ENCODE results near the gene KCTD20.
"Not testable (repeated sequence)": the region's sequence is repeated elsewhere in the genome, so short reads cannot be mapped to it uniquely, and the experiment has no call there.

KCTD20 gene

DNA sequence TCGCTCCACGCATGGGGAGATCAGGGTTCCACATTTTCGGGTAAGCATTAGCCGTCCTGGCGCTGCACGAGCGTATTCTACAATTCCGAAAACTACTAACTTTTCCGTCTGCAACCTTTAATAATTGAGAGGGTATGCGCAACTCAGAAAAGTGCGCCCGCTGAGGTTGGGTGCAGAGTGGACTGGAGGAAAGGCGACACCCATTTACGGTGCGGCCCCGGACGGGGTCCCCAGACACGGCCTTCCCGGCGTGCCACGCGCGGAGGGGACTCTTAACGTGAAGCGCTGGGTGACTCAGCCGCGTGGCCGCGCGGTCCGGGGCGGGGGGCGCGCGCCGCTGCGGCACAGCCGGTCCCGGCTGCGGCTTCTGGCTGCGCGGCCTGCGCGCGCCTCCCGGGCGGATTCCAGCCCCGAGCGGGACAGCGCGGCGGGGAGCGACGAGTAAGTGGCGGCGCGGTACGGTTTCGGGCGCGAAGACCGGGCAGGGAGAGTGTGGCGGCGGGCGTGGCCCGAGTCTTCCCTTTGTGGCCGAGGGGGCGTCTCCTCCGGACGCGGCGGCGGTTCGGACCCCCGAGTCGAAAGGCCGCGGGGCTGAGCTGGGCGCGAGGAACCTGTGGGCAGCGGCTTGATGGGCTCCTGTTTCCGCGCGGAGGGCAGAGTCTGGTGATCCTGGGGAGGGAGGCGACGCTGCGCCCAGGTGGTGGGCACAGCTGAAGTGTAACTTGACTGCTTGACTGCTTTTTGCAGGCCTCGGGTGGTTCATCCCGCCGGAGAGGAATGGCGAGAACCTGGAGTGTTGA is at the start of gene KCTD20, which contains the start of gene PXT1:
Gene KCTD20, plus strand, starts transcription at position 330 of the 800 bp plus-strand sequence. CDS start 27,098 bp downstream, outside the sequence.
Gene PXT1, minus strand, starts transcription at position 184 of the 800 bp plus-strand sequence. CDS start 16,772 bp downstream, outside the sequence.
- FAIRE-seq (no peak), DNase-seq (ENCODE audit: low spot score) (peak; percentile 93)

DNA sequence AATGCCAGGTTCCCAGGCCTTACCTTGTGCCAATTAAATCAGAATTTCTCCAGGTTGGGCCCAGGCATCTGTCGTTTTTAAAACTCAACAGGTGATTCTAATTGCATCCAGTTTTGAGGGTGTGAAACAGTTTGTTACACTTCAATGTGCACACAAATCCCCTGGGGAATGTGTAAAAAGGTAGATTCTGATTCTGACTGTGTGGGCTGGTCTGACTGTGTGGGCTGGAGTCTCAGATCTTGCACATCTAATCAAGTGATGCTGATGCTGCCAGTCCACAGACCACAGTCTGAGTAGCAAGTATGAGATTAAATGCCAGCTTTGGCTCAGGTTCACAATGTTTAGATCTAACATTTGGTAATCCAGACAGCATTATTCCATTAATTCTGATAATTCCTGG is 42.8 kb upstream of the KCTD20 start:
- FAIRE-seq, result no peak
- DNase-seq (ENCODE audit: low spot score), result no peak

DNA sequence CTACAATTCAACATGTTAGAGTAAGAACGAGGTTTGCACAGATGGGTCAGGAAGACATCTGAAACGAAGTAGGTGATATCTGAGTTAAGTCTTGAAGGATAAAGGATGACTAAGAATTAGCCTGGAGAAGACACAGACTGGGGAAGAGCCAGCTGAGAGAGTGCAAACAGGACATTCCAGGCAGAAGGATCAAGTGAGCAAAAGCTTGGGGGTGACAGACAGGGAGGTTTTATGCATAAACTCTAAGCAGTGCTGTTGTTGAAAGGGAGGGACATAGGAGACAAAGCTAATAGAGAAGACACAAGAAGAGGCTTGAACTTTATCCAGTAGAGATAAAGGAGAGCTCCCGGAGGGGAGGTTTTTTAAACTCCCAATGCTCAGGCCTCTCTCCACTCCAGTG is 40.3 kb upstream of the KCTD20 start:
- FAIRE-seq, result no peak
- no peak for DNase-seq (ENCODE audit: low spot score)

DNA sequence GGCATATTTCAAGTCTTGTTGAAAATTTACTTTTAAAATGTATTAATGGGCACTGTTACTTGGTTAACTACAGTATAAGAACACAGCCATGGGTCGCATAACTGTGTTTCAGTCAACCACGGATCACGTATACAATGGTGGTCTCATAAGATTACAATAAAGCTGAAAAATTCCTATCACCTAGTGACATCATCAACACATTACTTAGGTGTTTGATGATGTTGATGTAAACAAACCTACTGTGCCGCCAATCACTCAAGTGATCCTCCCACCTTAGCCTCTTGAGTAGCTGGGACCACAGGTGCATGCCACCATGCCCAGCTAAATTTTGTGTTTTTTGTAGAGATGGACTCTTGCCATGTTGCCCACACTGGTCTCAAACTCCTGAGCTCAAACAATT is 38.6 kb upstream of the KCTD20 start:
- no peak for DNase-seq (ENCODE audit: low spot score)
- no peak for FAIRE-seq

DNA sequence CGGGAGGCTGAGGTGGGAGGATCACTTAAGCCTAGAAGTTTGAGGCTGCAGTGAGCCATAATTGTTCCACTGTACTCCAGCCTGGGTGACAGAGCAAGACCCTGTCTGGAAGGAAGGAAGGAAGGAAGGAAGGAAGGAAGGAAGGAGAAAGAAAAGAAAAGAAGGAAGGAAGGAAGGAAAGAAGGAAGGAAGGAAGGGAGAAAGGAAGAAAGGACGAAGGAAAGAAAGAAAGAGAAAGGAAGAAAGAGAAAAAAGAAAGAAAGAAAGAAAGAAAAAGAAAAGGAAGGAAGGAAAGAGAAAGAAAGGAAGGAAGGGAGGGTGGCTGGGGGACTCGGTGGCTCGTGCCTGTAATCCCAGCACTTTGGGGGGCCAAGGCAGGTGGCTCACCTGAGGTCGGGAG is 33.1 kb upstream of the KCTD20 start:
- not testable (repeated sequence) for FAIRE-seq; DNase-seq (ENCODE audit: low spot score)

DNA sequence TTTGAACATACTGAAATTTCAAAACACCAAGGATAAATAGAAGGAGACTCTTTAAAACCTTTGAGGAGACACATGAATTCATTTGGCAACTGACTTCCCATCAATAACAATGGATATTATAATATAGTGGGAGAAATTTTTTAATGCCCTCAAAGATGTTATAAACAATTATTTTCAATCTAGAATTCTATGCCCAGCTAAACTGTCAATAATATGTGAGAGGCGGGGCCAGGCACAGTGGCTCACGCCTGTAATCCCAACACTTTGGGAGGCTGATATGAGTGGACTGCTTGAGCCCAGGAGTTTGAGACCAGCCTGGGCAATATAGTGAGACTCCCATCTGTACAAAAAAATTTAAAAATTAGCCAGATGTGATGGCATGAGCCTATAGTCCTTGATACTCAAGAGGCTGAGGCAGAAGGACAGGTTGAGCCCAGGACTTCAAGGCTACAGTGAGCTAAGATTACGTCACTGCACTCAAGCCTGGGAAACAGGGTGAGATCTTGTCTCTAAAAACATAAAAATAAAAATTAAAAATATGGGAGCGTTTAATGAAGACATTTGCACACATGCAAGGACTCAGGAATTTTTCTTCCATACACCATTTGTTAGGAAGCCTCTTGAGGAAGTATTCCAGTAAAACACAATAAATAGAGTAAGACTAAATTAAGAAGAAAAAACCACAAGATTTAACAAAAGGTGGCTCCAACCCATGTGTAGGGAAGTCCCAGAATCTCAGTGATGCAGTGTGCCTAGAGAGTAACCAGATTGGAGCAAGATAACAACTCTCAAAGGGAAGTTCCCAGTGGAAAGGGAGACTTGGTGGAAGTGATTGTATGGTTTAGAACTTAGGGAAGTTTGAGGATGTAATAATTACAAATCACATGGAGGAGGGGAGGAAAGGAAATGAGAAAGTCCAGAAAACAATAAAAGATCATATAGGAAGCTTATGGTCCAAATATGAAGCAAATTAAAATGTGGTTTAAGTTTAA is 29.0 kb upstream of the KCTD20 start:
- FAIRE-seq (no peak), DNase-seq (ENCODE audit: low spot score) (no peak)

DNA sequence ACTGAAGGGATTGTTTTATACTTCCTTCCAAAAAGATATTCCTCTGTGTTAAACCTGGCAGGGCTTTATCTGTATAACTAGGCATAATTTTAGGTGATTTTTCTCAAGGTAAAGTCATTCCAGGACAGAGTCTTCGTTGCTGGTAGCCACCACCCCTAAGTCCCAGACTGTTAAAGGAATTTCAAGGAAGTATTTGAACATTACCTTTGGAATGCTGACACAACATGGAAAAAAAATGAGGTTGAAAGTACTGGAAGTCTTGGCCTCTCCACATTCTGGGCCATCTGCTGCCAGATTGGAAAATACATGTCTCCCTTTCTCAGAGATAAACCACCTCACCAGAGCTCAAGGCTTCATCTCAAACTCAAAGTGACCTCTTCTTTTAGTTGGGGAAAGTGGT is 28.3 kb upstream of the KCTD20 start:
- FAIRE-seq, result no peak
- no peak for DNase-seq (ENCODE audit: low spot score)

DNA sequence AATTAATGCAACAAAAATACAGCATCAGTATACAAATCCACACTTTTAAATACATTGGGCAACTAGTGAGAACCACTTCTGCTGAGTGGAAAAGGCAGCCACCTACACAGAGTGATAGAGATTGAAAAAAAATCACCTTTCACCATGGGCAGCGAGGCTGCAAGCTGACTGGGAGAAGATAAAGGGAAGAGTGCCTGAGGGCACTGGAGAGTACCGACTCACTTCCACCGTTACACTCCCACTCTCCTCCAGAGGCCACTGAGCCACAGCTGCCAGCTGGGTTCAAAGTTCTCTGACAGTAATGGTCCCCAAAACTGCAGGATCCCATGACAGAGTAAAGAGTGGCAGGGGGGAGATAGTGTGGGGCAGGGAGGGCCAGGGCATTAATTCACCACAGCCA is 24.2 kb upstream of the KCTD20 start:
- DNase-seq (ENCODE audit: low spot score) (no peak), FAIRE-seq (no peak)

DNA sequence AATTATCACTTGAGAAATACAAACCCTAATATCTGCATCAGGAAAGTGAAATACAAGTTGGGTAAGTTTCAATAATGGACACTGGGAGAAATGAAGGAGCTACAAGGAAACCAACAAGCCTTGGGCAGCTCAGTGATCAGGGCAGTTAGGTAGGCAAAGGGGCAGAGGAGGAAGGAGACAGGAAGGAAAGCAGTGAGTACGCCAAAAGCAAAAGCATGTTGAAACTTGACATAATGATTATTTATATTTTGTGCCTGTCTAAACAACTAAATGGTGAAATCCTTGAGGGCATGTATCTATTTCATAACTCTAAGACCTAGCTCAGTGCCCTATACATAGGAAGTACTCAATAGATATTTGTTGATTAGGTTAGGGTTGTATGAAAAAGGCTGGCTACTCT is 23.5 kb upstream of the KCTD20 start:
- FAIRE-seq, result no peak
- no peak for DNase-seq (ENCODE audit: low spot score)

DNA sequence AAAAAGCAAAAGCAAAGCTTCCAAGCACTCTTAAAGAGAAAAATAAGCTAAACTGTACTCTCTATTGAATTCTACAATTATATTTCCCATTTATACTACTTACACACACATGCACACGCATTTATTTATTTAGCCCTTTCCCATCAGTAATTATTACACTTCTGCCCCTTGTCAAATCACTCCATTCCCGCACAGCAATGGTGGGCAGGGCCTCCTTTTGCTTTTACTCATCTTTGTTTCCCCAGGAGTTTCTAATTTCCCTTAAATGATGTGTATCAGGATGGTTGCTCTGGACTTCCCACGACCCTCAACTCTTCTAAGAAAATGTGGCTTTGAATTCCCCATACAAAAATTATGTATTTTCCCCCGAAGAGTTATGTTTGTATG is 20.1 kb upstream of the KCTD20 start:
- FAIRE-seq, result no peak
- no peak for DNase-seq (ENCODE audit: low spot score)

DNA sequence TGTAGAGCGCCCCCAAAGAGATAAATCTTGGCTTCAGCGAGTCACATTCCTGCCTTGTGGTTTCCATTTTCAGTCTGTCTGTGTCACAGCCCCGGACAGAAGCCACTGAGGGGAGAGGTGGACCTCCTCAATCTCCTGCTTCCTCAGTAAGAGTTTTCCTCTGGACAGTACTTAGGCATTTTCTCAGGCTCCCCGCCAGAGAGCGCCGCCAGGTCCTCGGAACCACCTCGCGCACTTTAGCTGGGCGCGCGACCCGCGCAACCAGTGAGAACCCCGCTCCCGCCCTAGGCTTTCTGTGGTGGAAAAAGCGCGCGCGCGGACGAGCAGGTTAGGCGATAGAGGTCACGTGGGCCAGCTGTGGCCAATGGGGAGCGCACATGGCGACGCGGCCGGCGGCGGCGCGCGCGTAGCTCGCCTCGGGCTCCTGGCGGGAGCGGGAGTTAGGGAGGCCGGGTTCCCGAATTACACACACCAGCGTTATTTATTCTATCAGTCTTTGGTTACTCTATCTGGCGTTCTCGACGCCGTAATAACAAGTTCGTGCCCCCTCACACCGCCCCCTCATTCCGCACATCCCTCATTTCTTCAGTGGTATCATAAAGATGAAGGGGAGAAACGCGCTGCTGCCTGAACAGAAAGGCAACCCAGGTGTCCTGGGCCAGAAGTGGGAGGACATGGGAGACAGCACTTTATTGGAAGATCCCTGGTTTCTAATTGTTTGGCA is 19.5 kb upstream of the KCTD20 start:
- FAIRE-seq (peak; percentile 77), DNase-seq (ENCODE audit: low spot score) (peak; percentile 99)

DNA sequence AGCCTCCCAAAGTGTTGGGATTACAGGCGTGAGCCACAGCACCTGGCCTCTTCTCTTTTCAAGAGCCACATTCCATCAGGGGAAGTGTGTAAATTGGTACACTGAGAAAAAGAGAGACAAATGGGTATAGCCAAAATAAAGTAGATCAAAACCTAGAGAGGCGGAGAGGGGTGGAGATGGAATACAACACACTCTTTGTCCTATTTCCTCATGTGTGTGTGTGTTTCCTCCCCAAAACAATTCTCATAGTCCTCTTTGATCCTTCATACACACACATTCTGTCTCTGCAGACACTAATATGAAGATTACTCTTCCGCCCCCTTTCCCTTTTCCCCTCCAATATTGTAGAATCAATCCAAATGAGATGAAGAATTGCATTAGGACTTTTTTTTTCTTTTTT is 16.2 kb upstream of the KCTD20 start:
- DNase-seq (ENCODE audit: low spot score) (no peak), FAIRE-seq (no peak)

DNA sequence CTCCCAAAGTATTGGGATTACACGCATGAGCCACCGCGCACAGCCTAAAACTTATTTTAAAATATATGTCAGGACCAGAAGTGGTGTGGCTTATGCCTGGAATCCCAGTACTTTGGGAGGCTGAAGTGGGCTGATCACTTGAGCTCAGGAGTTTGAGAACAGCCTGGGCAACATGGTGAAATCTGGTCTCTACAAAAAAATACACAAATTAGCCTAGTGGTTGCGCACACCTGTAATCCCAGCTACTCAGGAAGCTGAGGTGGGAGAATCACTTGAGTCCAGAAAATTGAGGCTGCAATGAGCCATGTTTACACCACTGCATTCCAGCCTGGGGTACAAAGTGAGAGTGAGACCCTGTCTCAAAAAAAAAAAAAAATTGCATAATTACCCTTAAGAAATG is 13.9 kb upstream of the KCTD20 start:
- DNase-seq (ENCODE audit: low spot score), result no peak
- no peak for FAIRE-seq

DNA sequence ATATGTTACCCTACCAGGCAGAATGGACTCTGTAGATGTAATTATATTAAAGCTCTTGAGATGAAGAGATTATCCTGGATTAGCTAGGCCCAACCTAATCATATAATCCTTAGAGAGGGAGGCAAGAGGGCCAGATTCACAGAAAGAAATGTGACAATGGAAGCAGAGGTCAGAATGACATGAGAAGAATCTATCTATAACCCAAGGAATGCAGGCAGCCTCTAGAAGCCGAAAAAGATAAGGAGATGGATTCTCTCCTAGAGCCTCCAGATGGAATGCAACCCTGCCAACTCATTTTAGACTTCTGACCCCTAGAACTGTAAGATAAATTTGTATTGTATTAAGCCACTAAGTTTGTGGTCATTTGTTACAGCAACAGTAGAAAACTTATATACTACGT is 12.4 kb upstream of the KCTD20 start:
- DNase-seq (ENCODE audit: low spot score) (no peak), FAIRE-seq (no peak)

DNA sequence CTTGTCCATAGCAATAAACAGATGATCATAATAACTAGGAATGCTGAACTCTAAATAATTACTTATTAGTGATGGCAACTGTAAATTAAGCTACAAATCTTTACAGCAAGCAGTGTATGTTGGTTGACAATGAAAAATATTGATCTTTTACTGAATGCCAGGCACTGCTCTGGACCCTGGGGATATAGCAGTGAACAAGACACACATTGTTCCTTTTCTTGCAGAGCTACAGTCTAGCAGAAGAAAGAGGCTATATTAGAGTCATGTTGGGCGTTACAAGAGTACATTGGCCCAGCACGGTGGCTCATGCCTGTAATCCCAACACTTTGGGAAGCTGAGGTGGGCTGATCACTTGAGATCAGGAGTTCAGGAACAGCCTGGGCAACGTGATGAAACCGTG is 11.6 kb upstream of the KCTD20 start:
- DNase-seq (ENCODE audit: low spot score) (no peak), FAIRE-seq (no peak)

DNA sequence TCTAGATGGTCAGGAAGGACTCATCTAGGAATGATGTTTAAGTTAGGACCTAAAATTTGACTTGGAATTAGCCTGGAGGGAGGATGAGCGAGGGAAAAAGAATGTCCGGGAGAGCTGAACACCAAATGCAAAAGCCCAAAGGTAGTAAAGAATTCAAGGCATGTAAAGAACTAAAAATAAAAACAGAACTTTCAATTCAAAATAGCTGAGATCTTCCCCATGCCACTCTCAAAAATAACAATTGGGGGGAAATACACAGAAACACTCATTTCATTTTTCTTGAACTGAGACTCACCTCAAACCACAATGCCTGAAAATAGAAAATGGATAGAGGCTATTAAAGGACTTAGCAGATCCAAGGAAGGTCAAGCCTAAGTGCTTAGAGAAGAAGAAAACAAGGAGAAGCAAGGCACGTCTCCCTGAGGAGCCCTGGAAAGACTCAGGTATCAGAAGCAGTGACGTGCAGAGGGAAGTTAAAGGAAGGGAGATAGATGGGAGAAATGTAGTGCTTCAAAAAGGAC is 10.6 kb upstream of the KCTD20 start:
- DNase-seq (ENCODE audit: low spot score), result no peak

DNA sequence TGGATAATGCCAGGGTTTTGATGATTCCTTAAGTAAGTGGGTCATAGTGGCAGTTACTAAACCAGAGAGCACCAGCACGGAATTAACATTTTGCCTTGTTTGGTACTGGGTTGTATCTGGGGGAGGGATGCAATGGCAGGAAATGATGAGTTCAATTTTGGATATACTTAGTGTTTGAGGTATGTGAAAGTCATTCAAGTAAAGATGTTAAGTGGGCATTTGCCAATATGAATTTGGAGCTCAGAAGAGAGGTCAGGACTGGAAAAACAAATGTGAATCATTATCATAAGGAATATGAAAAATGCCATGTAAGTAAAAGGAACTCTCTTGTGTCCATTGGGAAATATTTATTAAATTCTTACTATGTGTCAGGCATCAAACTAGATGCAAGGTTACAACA is 6.3 kb upstream of the KCTD20 start:
- DNase-seq (ENCODE audit: low spot score), result no peak
- FAIRE-seq, result no peak

More for the DNA sequence above, 10.6 kb upstream of the KCTD20 start:
- FAIRE-seq, result no peak

DNA sequence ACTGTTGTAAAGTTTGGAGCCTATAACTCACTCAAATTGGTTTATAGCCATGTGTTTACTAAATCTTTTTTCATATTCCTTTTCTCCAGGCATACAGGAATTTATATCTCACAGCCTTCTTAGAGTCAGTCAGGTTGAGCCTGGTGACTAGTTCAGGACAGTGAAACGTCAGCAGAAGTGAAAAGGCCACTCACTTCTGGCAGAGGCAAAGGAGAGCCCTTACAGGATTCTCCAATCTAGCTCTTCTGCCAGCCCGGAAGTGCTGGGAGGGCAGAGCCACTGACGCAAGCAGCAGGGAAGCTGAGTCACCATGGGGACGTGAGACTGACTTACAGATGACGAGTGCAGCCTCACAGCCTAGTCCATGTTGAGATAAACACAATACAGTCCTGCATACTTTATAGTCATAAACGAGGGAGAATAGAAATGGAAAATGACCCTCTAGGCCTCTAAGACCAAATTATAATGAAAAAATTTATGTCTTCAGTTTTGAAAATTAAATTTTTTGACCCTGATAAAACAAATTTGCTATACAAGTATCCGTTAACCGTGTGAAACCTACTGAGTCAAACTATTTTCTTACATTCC is 1.4 kb upstream of the KCTD20 start:
- FAIRE-seq (peak; percentile 74), DNase-seq (ENCODE audit: low spot score) (peak; percentile 96)

DNA sequence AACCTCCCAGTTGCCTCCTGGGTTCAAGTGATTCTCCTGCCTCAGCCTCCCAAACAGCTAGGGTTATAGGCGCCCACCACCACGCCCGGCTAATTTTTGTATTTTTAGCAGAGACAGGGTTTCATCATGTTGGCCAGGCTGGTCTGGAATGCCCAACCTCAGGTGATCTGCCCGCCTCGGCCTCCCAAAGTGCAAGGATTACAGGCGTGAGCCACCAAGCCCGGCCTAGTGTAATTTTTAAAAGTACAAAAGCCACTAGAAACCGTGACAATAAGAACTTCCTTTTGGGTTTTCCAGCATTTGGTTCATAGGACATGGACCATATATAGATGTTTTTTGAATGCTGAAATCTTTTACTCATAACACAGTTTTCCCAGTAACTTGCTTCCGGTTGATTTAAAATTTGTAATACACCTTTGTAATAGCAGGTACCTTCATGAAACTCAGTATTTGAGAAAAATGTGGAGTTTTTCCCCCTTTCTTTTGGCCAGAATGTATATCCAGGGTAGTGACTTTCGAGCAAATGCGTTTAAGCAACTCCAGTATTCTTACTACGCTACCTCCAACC is 613 bp upstream of the KCTD20 start:
- FAIRE-seq (no peak), DNase-seq (ENCODE audit: low spot score) (no peak)

Measured in urothelium cell line (cell line).